HG03060 (cell line): ENCODE measurements around the gene ZNF835.

Source experiments
- ATAC-seq: cut with Tn5 transposase; IDR thresholded peaks from one replicate; pipeline ENCODE4 v1.9.1; 2021; ENCODE audit warnings: low read depth, moderate number of reproducible peaks; ENCODE audit not compliant: unreplicated experiment

ZNF835 gene

GRCh38 chr19:56664511-56664910, 7.0 kb downstream of the ZNF835 start:
- no peak for ATAC-seq

- no peak for ATAC-seq
These were observed 7.5 kb downstream of the ZNF835 start for GRCh38 chr19:56663931-56664500.

DNA sequence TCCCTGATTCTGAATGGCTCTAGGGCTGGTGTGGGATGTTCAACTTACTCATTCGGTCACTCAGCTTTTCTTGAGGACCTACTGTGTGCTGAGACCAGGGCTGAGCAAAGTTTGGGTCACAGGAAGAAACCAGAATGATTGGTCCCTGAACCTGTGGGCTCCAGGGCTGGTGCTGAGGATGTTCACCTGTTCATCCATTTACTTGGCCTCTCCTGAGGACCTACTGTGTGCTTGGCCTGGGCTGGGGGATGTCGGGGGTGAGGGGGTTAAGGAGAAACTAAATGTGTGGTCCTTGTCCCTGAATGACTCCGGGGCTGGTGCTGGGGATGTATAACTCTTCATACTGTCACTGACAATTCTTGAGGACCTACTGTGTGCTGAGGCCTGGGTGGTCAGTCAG, 10.3 kb downstream of the ZNF835 start:
- no peak for ATAC-seq

DNA sequence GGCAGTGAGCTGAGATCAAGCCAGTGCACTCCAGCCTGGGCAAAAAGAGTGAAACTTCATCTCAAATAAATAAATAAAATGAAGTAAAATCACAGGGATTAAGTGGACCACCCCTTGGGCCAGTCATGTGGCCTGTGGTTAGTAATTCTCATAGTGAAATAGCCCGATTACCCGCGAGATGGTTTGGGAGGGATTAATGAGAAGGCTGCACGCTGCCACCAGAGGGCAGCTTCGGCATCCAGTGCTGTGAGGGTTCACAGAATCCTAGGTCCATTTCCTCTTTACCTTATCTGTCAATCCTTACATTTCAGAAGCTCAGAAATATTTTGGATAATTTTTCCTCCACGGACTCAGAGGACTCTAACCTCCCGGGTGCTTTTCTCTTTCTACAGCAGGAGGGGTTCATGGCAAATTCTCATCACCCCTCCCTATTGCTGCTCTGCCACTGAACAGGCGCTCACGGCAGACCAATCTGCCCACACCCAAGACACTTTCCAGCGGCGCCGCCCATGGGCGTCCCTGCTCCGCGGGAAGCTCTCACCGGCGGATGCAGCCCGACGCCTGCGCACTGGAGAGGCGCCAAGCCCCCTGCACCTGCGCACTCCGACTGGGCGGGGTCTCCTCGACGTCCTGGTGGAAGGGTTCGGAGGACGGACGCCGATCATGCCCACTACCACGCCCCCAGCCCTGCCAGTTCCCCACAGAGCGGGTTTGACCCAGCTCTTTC, 11.0 kb downstream of the ZNF835 start:
- no peak for ATAC-seq

DNA sequence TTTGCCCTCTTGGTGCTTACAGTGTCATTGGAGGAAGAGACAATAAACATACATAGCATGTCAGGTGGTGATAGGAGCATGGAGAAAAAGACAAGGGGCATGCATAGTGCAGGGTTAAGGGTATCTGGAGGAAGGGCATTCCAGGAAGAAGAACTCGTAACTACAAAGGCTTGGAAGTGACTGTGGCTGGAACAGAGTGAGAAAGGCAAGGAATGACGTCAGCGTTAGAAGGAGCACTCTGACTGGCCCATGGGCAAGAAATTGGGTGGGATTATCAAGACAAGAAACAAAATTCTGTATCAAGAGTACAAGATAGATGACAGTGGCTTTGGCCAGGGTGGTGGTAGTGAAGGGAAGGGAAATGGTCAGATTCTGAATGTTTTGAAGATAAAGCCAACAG, 17.4 kb downstream of the ZNF835 start:
- ATAC-seq = no peak

DNA sequence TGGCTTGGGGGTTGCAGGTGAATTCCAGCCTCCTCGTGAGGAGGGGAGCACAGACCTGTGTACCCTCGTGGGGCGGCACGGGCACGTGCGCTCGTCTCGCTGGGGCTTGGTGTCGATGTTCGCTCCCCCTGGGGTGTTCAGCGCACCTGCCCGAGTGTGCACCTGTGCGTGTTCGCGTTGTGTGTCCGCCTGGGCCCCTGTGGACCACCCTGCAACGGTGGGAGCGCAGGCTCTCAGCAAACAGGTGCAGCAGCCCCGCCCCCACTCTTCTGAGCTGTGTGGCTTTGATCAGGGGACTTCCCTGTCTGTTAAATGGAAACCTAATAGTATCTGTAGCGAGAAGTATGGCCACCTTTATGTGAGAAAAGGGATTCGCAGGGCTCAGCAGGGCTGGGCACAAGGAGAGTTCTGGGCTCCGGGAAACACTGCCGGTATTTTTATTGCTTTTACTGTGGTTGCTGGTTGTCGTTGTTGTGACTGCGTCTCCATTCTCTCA, 28.0 kb downstream of the ZNF835 start:
- ATAC-seq = no peak

- ATAC-seq = no peak
These were observed 28.7 kb downstream of the ZNF835 start, which contains the start of gene SMIM17 for GRCh38 chr19:56642711-56643459. TSS of gene SMIM17 (plus strand) at chr19:56643159. CDS start at chr19:56645668, 2,509 bp downstream.

DNA sequence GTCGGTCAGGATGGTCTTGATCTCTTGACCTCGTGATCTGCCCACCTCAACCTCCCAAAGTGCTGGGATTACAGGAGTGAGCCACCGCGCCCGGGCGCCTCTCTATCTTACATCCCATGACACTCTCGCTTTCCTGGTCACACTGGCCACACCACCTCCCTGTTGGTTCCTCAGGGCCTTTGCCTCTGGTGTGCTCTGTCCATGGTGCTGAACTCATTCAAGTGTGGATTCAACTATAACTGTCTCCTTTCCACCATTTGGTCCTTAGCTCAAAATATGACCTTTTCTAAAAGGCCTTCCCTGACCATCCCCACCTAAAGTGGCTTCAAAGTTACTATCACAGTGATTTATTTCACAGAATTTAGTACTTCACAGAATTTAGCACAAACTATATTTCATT, 32.3 kb downstream of the ZNF835 start:
- no peak for ATAC-seq

DNA sequence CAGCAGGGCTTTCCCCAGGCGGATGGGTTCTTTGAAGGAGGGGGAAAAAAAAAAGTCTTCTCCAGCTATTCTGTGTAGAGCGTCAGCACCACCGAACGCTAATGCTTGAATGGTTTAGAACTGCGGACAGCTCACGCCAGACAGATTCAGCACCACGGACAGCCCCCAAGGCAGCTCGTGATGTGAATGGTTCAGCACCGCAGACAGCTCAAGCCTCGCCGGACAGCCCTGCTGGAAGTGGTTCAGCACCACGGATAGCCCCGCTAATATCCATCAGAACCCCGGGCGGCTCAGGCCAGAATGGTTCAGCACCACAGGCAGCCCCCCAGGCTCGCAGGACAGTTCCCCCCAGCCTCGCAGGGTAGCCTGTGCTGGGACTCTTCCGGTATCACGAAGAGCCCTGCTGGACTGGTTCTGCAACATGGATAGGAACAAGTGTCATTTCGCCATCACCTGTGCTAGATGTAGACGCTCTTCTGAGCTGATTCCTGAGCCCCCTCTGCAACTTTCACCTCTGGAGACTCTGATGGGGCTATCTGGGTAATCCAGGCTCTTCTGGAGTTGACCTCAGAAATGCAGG, 33.5 kb downstream of the ZNF835 start:
- no peak for ATAC-seq

DNA sequence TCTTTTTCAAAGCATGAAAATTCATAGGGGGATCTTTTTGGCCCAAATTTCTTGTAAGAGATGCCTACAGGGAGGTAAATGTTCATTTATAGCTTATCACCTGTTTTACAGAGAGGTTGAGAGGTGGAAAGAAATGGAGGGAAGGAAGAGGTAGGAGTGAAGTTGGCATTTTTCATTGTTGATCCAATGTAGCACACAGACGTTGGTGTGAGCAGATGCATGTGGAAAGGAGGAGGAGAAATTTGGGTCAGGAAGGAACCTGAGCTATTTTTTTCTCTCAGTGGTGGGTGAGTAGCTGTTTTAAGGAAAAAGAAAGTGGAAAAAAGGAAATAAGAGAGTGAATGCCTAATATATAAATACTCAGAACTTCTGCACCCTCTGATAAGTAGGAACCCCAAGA, 38.5 kb downstream of the ZNF835 start:
- no peak for ATAC-seq

GRCh38 chr19:56625708-56626107, 45.8 kb downstream of the ZNF835 start:
- ATAC-seq = no peak

DNA sequence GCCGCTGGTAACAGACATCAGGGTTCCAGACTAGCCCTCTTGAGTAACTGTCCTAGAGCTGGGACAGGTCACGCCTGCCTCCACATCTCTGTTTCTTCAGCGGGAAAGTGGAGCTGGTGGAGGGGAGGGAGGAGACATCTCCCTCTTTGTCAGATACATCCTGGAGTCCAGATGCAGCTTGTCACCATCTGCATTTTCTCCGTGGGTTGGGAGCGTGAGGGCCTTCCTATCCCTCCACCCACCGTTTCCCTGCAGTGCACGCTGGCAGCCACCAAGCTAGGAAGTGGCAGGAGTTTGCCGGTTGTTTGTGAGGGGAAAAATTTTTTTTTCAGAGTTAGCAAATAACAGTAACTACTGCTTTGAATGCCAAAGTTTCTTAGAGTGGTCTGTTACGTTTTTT, 48.6 kb downstream of the ZNF835 start:
- ATAC-seq = no peak

DNA sequence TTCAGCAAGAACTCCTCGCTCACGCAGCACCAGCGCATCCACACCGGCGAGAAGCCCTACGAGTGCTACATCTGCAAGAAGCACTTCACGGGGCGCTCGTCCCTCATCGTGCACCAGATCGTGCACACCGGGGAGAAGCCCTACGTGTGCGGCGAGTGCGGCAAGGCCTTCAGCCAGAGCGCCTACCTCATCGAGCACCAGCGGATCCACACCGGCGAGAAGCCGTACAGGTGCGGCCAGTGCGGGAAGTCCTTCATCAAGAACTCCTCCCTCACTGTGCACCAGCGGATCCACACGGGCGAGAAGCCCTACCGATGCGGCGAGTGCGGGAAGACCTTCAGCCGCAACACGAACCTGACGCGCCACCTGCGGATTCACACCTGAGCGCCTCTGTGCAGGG, 49.2 kb downstream of the ZNF835 start:
- no peak for ATAC-seq

GRCh38 chr19:56619121-56619520, 52.4 kb downstream of the ZNF835 start:
- ATAC-seq = no peak

- ATAC-seq = no peak
These were observed 54.0 kb downstream of the ZNF835 start for GRCh38 chr19:56617531-56617930.

GRCh38 chr19:56613639-56614038, 57.9 kb downstream of the ZNF835 start:
- ATAC-seq = no peak

GRCh38 chr19:56612737-56613136, 58.8 kb downstream of the ZNF835 start:
- no peak for ATAC-seq
